Islet precursor cell (in vitro differentiated cells): ENCODE measurements around the gene SPINDOC.
"Not testable (repeated sequence)": the region's sequence is repeated elsewhere in the genome, so short reads cannot be mapped to it uniquely, and the experiment has no call there.

Experiments
- DNase-seq: peaks from one replicate; pipeline ENCODE4 v3.0.0-alpha.2; 2018

SPINDOC gene

DNA sequence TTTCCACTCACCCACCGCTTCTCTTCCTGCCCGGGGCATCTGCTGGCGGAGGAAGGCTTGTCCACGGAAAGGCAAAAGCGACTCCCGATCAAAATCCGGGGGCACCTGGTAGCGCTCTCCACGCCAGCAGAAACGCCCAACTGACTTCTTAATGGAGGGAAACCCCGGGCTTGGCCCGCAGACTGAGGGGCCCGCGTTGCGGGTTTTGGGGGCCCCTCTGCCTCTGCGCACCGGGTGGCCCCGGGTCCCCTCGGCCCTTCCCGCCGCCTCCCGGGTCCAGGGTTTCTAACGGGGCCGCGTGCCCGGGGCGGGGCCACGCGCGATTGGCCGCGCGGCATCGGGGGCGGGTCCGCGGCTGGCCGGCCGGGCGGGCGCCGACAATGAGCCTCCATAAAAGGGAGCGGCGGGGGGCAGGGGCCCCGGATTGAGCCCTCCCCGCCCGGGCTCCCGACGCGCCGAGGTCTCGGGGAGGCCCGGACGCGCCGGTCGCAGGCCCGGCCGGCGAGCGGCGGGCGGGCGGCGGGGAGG, at the start of gene SPINDOC:
TSS of gene SPINDOC (plus strand) at position 422 of the 528 bp plus-strand sequence. CDS start 231 bp downstream, outside the sequence.
- DNase-seq: peak; percentile 79

DNA sequence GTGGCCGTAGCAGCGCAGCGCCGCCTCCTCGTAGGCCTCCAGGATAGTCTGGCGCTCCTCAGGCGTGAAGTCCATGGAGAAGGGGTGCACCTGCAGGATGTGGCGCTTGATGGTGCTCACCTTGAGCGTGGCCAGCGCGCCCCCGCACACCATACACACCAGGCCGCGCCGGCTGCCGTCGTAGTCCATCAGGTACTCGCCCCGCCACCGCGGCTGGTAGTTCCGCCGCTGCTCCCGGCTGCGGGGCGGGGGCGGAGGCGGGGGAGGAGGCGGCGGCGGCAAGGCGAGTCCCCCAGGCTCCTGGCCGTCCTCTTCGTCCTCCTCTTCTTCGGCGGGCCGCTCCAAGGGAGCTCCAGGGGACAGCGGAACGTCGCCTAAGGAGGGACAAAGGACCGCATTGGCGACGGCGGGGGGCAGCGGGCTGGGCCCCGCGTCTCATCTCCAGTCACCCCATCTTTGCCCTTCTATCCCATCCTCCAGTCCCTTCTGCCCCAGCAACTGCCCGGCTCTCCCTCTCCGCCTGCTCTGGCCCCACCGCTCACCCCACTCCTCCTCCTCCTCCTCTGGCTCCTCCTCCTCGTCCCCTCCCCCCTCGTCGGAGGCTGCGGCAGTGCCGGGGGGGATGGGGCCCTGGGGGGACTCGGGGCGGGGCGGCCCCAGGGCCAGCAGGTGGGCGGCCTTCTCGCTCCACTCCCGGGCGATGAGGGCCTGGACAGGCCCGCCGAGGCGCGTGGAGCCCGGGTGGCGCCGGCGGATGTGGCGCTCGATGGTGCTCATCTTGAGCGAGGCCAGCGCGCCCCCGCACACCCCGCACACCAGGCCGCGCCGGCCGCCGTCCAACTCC, 49.5 kb upstream of the SPINDOC start:
- peak; percentile 73 for DNase-seq

GRCh38 chr11:63764340-63764678, 48.9 kb upstream of the SPINDOC start:
- DNase-seq: peak; percentile 56

DNA sequence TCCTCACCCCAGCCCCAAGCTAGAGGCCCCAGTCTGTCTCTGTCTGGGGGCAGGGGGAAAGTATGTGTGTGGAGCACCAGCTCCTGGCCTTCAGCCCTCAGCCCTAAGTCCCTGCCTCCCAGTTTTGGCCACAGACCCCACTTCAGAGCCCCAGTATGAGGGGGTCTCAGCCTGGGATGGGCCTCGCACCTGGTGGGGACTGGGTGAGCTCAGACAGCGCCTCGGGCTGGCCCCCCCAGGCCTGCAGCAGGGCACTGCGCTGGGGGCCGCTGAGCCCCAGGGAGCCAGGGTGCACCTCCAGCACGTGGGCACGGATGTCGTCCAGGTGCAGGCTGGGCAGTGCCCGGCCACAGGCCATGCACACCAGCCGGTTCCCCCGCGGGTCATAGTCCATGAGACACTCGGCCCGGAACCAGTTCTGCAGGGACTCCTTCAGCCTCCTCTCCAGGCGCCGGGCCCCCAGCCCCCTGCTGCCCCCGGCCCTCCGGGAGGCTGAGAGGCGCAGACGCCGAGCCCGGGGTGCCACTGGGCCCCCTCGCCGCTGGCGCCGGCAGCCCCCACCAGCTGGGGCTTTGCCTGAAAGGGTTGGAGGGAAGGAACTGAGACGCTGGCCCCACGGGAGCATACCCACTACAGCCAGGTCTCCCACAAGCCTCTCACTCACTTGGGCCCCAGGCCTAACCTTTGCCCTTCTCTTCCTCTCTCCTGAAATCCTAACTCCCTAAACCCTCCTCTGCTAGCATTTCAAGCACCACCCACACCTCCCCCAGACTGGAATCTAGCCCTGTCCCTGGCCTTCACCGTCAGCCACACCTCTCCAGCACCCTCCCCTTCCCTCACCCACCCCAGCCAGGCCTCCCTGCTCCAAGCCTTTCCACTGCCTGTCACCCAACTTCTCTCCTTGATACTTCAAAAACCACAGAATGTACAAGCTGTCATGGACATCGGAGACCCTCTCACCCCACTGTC, 48.3 kb upstream of the SPINDOC start:
- peak; percentile 80 for DNase-seq

DNA sequence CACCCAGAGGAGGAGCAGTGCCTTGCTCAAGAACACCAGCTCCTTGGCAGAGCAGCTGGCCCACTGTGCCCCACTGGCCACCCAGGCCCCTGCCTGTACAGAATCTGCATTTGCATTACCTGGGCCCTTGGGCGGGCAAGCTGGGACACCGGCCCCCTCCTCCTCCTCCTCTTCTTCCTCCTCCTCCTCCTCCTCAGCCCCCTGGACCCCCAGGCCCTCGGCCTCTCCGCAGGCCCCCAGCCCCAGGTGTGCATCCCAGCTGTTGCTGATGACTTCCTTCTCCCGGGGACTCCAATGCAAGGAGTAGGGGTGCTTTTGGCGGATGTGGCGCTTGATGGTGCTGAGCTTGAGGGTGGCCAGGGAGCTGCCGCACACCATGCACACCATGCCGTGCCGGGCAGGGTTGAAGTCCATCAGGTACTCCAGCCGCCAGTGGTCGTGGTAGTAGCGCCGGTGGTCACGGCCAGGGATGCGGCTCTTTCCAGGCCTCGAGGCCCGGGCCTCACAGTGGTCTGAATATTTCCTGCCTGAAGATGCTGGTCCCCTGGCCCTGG, 47.5 kb upstream of the SPINDOC start:
- no peak for DNase-seq

- DNase-seq: peak; percentile 58
Measured at GRCh38 chr11:63766531-63767235, 46.6 kb upstream of the SPINDOC start.

DNA sequence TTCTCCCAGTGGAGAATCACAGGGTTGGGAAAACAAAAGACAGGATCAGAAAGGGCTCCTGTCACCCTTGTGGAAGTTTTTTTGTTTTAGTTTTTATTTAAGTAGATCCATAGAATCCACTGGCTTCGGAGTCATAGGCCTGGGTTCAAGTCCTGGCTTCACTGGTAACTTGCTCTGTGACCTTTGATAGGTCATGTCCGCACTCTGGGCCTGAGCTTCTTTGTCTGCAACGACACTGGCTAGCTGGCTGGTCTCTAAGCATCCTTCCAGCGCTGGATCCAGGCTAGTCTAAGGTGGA, 46.0 kb upstream of the SPINDOC start:
- DNase-seq: no peak

- DNase-seq: peak; percentile 94
Measured at GRCh38 chr11:63767565-63768236, 45.6 kb upstream of the SPINDOC start.

DNA sequence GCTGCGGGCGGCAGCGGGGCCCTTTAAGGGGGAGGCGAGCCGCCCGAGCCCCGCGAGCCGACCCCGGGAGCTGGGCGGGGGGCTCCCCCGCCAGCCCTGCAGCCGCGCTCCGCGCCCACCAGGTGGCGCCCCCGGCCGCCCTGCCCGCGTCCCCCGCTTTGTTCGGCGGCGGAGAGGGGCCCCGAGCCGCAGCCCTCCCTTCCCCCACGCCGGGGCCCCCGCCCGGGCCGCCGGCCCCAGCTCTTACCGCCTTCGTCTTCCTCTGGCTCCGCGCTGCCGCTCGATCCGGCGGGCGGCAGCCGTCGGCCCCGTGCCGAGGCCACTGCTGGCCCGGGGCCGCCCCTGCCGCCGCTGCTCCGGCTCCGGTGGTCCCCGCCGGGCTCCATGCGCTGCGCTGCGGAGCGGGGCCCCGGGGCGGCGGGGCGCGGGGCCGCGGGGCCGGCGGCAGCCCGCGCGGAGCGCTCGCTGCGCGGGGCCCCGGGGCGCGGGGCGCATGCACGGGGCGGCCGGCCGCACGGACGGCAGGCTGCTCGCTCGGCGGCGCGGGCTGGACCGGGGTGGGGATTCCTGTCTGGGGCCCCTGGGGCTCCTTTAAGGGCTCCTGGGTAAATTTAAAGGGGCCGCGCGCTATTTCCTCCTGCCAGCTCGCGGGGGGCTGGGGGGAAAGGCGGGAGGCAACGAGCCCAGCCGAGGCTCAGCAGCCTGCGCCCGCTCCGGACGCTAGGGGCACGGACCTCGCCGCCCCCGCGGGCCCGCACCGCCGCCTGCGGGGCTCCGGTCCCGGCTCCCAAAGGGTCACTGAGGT, 44.8 kb upstream of the SPINDOC start, which contains the start of gene ZFTA:
TSS of gene ZFTA (minus strand) at position 539 of the 805 bp plus-strand sequence. CDS start at position 386, 153 bp downstream.
- peak; percentile 68 for DNase-seq

DNA sequence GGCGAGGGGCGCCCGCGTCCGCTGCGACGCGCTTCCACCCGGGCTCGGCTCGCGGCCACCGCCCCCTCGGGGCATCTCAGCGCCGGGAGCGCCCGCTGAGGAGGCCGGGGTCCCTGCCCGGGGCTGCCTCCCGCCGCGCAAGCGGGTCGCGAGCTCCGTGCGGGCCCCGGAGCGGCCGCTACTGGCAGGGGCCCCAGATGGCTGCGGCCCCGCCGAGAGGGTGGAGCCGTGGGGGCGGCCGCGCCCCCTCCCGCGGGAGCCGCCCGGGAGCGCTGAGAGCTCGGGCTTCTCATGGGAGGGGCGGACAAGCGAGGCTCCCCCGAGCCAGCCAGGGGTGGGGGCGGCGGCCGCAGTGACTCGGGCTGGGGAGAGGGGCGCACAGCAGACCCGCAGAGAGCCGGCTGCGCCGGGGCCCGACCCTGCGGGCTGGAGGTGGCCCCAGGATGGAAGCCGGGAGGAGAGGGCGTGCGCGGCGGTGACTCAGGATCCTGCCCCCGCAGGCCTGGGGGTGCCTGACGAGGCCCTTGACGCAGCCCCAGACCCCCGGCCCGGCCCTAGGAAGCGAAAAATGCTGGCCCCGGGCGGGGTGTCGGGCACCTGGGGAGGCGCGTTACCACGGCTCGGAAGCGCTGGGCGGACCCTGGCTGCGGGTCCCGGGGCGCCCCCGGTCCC, 44.1 kb upstream of the SPINDOC start:
- peak; percentile 68 for DNase-seq

DNA sequence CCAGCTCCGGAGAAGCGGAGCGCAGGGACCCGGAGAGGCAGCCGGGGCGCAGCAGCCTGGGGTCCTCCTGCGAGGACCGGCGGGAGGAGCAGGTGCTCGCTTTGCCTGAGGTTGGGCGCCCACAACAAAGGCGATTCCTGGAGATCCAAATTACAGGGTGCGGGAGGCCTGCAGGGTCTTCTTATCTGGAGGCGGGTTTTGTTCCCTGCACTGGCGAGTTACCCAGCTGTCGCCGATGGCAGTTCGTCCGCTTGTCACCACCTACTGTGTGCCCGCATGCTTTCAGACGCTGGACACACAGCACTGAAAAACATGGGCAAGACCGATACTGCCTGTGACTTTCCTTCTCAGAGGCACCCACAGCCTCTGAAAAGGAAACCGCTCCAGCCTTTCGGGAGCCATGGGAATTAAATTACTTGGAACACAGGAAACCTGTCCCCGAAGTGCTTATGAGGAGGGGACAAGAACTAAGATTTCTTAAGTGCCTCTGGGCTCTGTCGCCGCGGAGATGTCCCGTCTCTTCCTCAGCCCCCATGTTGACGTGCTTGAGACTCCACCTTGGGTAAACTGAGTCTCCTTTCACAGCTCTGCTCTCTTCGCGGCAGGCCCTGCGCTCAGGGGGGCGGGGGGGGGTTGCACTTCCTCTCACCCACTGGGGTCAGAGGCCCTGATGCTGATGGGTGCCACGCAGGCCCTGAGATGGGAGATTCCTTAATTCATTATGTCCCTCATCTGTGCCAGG, 43.4 kb upstream of the SPINDOC start:
- peak; percentile 75 for DNase-seq

DNA sequence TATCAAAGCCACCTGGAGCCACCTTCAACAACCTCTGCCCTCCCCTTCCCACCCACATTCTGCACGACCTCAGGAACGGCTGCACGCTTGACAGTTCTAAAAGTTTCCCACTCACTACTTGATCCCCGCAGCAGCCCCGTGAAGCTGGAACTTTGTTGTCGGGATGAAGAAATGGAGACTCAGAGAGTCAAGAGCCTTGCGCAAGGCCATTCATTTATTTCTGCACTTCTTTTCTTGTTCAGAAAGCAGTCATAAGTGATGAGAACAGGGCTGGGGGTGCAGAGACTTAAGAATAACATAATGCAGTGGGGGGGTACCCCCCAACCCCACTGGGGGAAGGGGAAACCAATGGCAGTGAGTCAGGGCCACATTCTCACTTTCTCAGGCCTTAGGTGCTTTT, 42.5 kb upstream of the SPINDOC start:
- no peak for DNase-seq

DNA sequence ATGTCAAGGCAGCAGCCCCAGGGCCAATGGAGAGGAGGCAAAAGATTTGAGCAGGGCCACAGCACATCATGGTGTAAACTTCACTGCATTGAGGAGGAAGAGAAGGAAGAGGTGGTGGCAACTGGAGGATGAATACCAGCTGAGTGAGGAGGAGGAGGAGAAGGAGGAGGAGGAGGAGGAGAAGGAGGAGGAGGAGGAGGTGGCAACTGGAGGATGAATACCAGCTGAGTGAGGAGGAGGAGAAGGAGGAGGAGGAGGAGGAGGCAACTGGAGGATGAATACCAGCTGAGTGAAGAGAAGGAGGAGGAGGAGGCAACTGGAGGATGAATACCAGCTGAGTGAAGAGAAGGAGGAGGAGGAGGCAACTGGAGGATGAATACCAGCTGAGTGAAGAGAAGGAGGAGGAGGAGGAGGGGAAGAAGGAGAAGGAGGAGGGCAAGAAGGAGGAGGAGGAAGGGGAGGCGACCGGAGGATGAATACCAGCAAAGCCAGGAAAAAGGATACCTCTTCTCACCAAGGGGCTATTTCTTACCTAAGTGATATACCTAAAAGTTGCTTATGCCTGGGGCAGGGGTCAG, 41.4 kb upstream of the SPINDOC start:
- DNase-seq: not testable (repeated sequence)

- DNase-seq: no peak
Measured at GRCh38 chr11:63775191-63775590, 38.1 kb upstream of the SPINDOC start.

GRCh38 chr11:63779039-63779438, 34.2 kb upstream of the SPINDOC start:
- no peak for DNase-seq

DNA sequence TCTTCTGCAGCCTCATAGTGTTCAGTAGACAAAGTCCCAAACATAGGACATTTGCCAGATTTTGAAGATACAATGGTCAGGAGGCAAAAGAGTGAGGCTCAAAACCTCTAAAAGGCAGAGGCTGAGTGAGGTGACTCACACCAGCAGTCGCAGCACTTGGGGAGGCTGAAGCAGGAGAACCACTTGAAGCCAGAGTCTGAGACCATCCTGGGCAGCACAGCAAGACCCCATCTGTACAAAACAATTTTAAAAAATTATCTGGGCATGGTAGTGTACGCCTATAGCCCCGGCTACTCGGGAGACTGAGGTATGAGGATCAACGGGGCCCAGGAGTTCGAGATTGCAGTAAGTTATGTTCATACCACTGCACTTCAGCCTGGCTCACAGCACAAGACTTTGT, 30.5 kb upstream of the SPINDOC start:
- no peak for DNase-seq

DNA sequence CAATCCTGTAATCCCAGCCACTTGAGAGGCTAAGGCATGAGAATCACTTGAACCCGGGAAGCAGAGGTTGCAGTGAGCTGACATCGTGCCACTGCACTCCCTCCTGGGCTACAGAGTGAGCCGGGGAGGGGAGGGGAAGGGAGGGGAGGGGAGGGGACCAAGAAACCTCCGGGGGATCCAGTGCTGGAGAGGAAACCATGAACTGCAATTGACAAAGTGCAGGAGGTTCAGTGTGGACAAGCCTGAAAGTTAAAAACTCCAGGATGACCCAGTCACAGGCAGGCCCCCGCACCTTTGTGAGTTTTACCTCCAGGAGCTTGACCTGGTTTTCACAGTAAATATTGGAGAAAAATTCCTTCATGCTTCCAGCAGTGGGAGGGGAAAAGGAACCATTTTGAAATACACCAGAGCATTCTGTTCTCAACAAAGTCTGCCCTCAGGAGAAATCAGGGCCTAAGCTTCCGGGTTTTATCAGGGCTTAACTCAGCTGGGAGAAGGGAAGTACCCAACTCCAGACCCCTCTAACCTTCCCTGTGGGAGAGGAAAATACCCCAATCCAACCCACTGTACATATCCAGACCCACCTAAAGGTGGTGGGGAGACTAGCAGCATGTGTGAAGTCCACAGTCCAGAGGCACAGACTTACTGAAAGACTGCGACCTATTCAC, 29.2 kb upstream of the SPINDOC start:
- peak; percentile 68 for DNase-seq

- no peak for DNase-seq
Measured at GRCh38 chr11:63785823-63786222, 27.4 kb upstream of the SPINDOC start.
